ENCODE results near the gene FURIN.
A peak's percentile ranks its signal among the peaks of the same experiment; 100 is the strongest.
"Not testable (repeated sequence)": the region's sequence is repeated elsewhere in the genome, so short reads cannot be mapped to it uniquely, and the experiment has no call there.

Gene FURIN

GRCh38 chr15:90921887-90922286 is 53.5 kb downstream of the FURIN start:
- no peak overlapping the region for H3K4me3 Mint-ChIP-seq
- H3K9me3 Mint-ChIP-seq = no peaks in the 10 kb centered on the region
- H3K4me1 Mint-ChIP-seq (ENCODE audit: low read depth) = peaks cover 11% of the 10 kb centered on the region
- no peak overlapping the region for H3K27ac Mint-ChIP-seq
- no peaks in the 10 kb centered on the region for H3K27me3 Mint-ChIP-seq
- peaks cover 64% of the 10 kb centered on the region for H3K36me3 Mint-ChIP-seq (ENCODE audit: low read depth)
- intact Hi-C loops (cut with micrococcal nuclease) = no loop called here

- H3K27ac Mint-ChIP-seq; H3K4me3 Mint-ChIP-seq; H3K4me1 Mint-ChIP-seq (ENCODE audit: low read depth); intact Hi-C loops (cut with micrococcal nuclease); H3K27me3 Mint-ChIP-seq; H3K9me3 Mint-ChIP-seq: not testable (repeated sequence)
- H3K36me3 Mint-ChIP-seq (ENCODE audit: low read depth) = peaks cover 55% of the 10 kb centered on the region
These were observed 54.4 kb downstream of the FURIN start for GRCh38 chr15:90922712-90923322.

- Mint-ChIP-seq H3K27ac (no peak overlapping the region), H3K27me3 (no peaks in the 10 kb centered on the region), H3K4me1 (ENCODE audit: low read depth) (peaks cover 8% of the 10 kb centered on the region), H3K36me3 (ENCODE audit: low read depth) (peaks cover 39% of the 10 kb centered on the region), H3K9me3 (no peaks in the 10 kb centered on the region), H3K4me3 (no peak overlapping the region)
- intact Hi-C loops (cut with micrococcal nuclease) = no loop called here
These were observed 56.0 kb downstream of the FURIN start for GRCh38 chr15:90924375-90924774.

DNA sequence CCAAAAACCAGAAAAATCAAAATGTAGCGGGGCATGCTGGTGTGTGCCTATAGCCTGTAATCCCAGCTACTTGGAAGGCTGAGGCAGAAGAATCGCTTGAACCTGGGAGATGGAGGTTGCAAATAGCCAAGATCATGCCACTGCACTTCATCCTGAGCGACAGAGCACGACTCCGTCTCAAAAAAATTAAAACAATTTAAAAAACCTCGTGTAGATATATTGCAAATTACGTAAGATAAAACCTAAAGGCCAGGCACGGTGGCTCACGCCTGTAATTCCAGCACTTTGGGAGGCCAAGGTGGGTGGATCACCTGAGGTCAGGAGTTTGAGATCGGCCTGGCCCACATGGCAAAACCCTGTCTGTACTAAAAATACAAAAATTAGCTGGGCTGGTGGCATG is 58.4 kb downstream of the FURIN start:
- H3K4me1 Mint-ChIP-seq (ENCODE audit: low read depth) = peaks cover 29% of the 10 kb centered on the region

GRCh38 chr15:90928106-90928505 is 59.7 kb downstream of the FURIN start:
- Mint-ChIP-seq H3K4me1 (ENCODE audit: low read depth) (peaks cover 37% of the 10 kb centered on the region), H3K27ac (peak overlapping the region; percentile 72), H3K4me3 (peak overlapping the region; percentile 32)
- H3K27me3 Mint-ChIP-seq; intact Hi-C loops (cut with micrococcal nuclease); H3K36me3 Mint-ChIP-seq (ENCODE audit: low read depth); H3K9me3 Mint-ChIP-seq: not testable (repeated sequence)

More for the DNA sequence above, 58.4 kb downstream of the FURIN start:
- intact Hi-C loops (cut with micrococcal nuclease); H3K9me3 Mint-ChIP-seq; H3K4me3 Mint-ChIP-seq; H3K27me3 Mint-ChIP-seq: not testable (repeated sequence)
- Mint-ChIP-seq H3K36me3 (ENCODE audit: low read depth) (peaks cover 15% of the 10 kb centered on the region), H3K27ac (peak overlapping the region; percentile 22)

GRCh38 chr15:90929246-90930019 is 61.0 kb downstream of the FURIN start:
- peak overlapping the region; percentile 87 for H3K4me3 Mint-ChIP-seq
- H3K9me3 Mint-ChIP-seq = no peaks in the 10 kb centered on the region
- H3K27ac Mint-ChIP-seq = peak overlapping the region; percentile 97
- H3K4me1 Mint-ChIP-seq (ENCODE audit: low read depth) = peaks cover 42% of the 10 kb centered on the region
- no peaks in the 10 kb centered on the region for H3K36me3 Mint-ChIP-seq (ENCODE audit: low read depth)
- no peaks in the 10 kb centered on the region for H3K27me3 Mint-ChIP-seq
- intact Hi-C loops (cut with micrococcal nuclease) = loop anchor here (2.0 to 10.0 kb wide), 2 partner anchors 15 to 45 kb away; partner anchors contain the start of gene FES

- intact Hi-C loops (cut with micrococcal nuclease) = loop anchor here (2.0 to 10.0 kb wide), 2 partner anchors 16 to 46 kb away; partner anchors contain the start of gene FES
- Mint-ChIP-seq H3K4me3 (peak overlapping the region; percentile 85), H3K9me3 (no peaks in the 10 kb centered on the region), H3K27ac (peak overlapping the region; percentile 97), H3K36me3 (ENCODE audit: low read depth) (peaks cover 10% of the 10 kb centered on the region), H3K27me3 (no peaks in the 10 kb centered on the region), H3K4me1 (ENCODE audit: low read depth) (peaks cover 54% of the 10 kb centered on the region)
These were observed 62.6 kb downstream of the FURIN start for GRCh38 chr15:90930861-90931574.

- Mint-ChIP-seq H3K27me3 (no peaks in the 10 kb centered on the region), H3K9me3 (no peaks in the 10 kb centered on the region), H3K4me3 (peak overlapping the region; percentile 85), H3K4me1 (ENCODE audit: low read depth) (peaks cover 59% of the 10 kb centered on the region), H3K36me3 (ENCODE audit: low read depth) (peaks cover 15% of the 10 kb centered on the region), H3K27ac (peak overlapping the region; percentile 97)
- intact Hi-C loops (cut with micrococcal nuclease) = loop anchor here (2.0 to 10.0 kb wide), 2 partner anchors 17 to 47 kb away; partner anchors contain the start of gene FES
These were observed 63.1 kb downstream of the FURIN start for GRCh38 chr15:90931575-90931827.

DNA sequence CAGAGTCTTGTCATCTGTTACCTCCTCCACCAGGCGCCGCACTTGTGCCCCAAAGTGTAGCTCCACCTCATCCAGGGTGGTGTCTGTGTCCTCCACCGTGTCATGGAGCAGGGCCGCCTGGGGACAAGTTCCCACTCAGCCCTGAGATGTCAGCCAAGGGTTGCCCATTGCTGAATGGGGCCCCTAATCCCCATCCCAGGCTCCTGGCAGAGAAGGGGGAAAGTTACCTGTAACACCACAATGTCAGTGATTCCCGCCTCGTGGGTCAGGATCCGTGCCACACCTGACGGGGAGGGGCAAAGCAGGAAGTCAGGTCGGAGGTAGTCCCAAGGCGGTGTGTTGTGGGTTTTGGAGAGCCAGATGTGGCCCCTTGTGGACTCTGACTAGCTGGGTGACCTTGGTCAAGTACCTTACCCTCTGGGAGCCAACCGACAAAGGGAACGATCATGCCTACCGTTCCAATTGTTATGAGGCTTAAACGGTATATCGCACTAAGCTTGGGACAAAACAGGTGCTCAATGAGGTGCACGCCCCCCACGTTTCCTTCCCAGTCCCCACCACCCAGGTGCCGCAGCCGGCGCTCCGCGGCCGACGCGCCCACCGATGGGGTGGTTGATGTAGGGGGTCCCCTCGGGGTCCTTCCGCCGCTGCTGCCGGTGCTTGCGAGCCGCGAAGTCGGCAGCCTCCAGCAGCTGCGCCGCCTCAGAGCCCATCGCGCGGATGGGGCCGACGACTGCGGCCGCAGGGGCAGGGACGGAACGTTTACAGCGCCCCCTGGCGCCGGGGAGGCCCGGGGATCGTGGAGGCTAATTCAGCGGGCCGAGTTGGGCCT is 63.7 kb downstream of the FURIN start, which contains the start of gene HDDC3:
HDDC3 (minus strand) TSS at position 722 of the 832 bp plus-strand sequence; CDS start at position 713, 9 bp downstream.
- peaks cover 64% of the 10 kb centered on the region for H3K4me1 Mint-ChIP-seq (ENCODE audit: low read depth)

GRCh38 chr15:90932660-90932991 is 64.2 kb downstream of the FURIN start:
- intact Hi-C loops (cut with micrococcal nuclease) = loop anchor here (10.0 kb wide), 1 partner anchor 48 kb away; the partner anchor contains the start of gene FES
- Mint-ChIP-seq H3K36me3 (ENCODE audit: low read depth) (peaks cover 16% of the 10 kb centered on the region), H3K27ac (peak overlapping the region; percentile 97), H3K4me1 (ENCODE audit: low read depth) (peaks cover 66% of the 10 kb centered on the region), H3K27me3 (no peaks in the 10 kb centered on the region), H3K4me3 (no peak overlapping the region), H3K9me3 (no peaks in the 10 kb centered on the region)

More for the DNA sequence above, 63.7 kb downstream of the FURIN start, which contains the start of gene HDDC3:
- H3K4me3 Mint-ChIP-seq = peak within 1 kb of the TSS; percentile 85
- intact Hi-C loops (cut with micrococcal nuclease) = loop anchor here (2.0 to 10.0 kb wide), 2 partner anchors 17 to 47 kb away; partner anchors contain the start of gene FES
- H3K27me3 Mint-ChIP-seq = no peaks in the 10 kb centered on the region
- peaks cover 16% of the 10 kb centered on the region for H3K36me3 Mint-ChIP-seq (ENCODE audit: low read depth)
- peak within 1 kb of the TSS; percentile 97 for H3K27ac Mint-ChIP-seq
- no peaks in the 10 kb centered on the region for H3K9me3 Mint-ChIP-seq

All from dendritic cell treated with granulocyte-macrophage colony-stimulating factor and Interleukin-4, amounts not matched to agents 40 ng/mL and 50 ng/mL, for 4 days (primary cell).